ENCODE data around the gene INTS6L. TPM values are rescaled to one million over a fixed set of nuclear protein-coding genes. Genes with fewer than 3 reads are reported as not detected.

The INTS6L gene
- total and polyA plus RNA-seq, 2 of the 8 experiments (the other 6 are each of a cell fraction or from before 2014, with no cell fraction given), result 4.1 to 5.2 TPM

DNA sequence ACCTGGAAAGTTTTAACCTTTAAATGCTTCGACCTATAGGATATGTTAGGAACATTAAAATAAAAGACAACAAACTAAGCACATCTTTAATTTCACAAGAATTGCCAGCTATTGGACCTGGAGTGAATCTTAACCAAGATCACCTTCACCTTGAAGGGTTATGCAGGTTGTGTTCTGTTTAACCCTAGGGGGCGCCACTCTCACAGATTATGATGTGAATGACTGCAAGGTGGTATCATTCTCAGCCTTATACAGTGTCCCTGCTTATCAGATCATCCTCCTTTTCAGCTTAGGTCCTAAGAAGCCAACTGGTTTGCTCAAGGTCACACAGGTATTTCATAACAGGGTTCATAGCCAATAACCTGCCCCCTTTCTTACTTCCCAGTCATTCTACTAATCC is 23.5 kb downstream of the INTS6L start:
- ChIA-PET POLR2A (ENCODE audit: partially characterized antibody) (no interaction called here), CTCF (ENCODE audit: partially characterized antibody) (interaction anchor here (0.6 to 2.0 kb wide), 13 partner anchors 8 to 380 kb away, joined by 3 to 9 read pairs (median 4); no protein-coding TSS in a partner anchor)
- Histone ChIP-seq H3K36me3 (ENCODE audit: control insufficient read depth in 2 of 4, insufficient read depth in 4 of 4, low read length in 3 of 4) (no peaks in the 10 kb centered on the region), H3K4me1 (replicated peaks in 1 of 4; ENCODE audit: control insufficient read depth in 3 of 4, insufficient read depth in 4 of 4, low read length in 3 of 4) (0 out of 7 replicates have a peak, but pooled peaks cover 0 to 3% (median 0%) of the 10 kb centered on the region in 4 experiments), H3K4me2 (ENCODE audit: insufficient read depth in 1 of 2, low read depth in 2 of 2, low read length in 2 of 2) (no peak overlapping the region), H2BK20ac (ENCODE audit: low read length) (no peak overlapping the region), H2BK120ac (replicated peaks; ENCODE audit: low read depth, low read length) (no peak overlapping the region), H3K56ac (replicated peaks; ENCODE audit: insufficient read length, low read depth, low read length) (no peak overlapping the region), H3K14ac (ENCODE audit: insufficient read length) (no peak overlapping the region), H3K27me3 (replicated peaks in 1 of 4; ENCODE audit: control insufficient read depth in 3 of 4, extremely low read depth in 1 of 4, insufficient read depth in 3 of 4, low read length in 3 of 4) (no peaks in the 10 kb centered on the region), H2BK12ac (ENCODE audit: low read depth, low read length) (no peak overlapping the region), H2BK15ac (ENCODE audit: low read length) (no peak overlapping the region), H3K23ac (ENCODE audit: insufficient read length) (no peak overlapping the region), H4K20me1 (replicated peaks in 1 of 2; ENCODE audit: control insufficient read depth in 1 of 2, insufficient read depth in 2 of 2, low read length in 2 of 2) (no peaks in the 10 kb centered on the region), H3K4me3 (ENCODE audit: extremely low read depth in 1 of 4, insufficient read depth in 2 of 4, low read depth in 3 of 4, low read length in 4 of 4) (no peak overlapping the region), H2AK5ac (ENCODE audit: low read depth, low read length) (no peak overlapping the region), H2BK5ac (ENCODE audit: low read depth, low read length) (no peak overlapping the region), H4K8ac (ENCODE audit: extremely low read depth, insufficient read depth, low read length) (no peak overlapping the region), H4K5ac (ENCODE audit: insufficient read length, low read depth, low read length) (no peak overlapping the region), H3K9ac (replicated peaks in 1 of 4; ENCODE audit: extremely low read depth in 1 of 4, low read depth in 3 of 4, low read length in 3 of 4) (no peak overlapping the region), H4K91ac (replicated peaks; ENCODE audit: insufficient read length, low read length) (no peak overlapping the region), H3K4ac (replicated peaks; ENCODE audit: insufficient read length, low read depth, low read length) (no peak overlapping the region), H3K79me1 (ENCODE audit: low read depth, low read length) (no peaks in the 10 kb centered on the region), H3K27ac (ENCODE audit: low read depth, low read length) (no peak overlapping the region), H3K18ac (ENCODE audit: extremely low read depth, low read length) (no peak overlapping the region), H3K9me3 (ENCODE audit: insufficient read depth in 2 of 2, low read depth in 1 of 2, low read length in 1 of 2) (no peaks in the 10 kb centered on the region), H2AFZ (ENCODE audit: low read length) (no peak overlapping the region), H3K79me2 (ENCODE audit: control insufficient read depth in 1 of 2, insufficient read depth in 2 of 2, low read length in 2 of 2) (no peaks in the 10 kb centered on the region), H3K23me2 (ENCODE audit: low read depth, low read length) (no peaks in the 10 kb centered on the region)
- DNase-seq (ENCODE audit: low read depth in 1 of 2, low spot score in 2 of 2), result peak in 1 of 2 experiments; percentile 52
- TF ChIP-seq RAD21 (IDR thresholded peaks at IDR 0.05 in 1 of 2, conservative IDR thresholded peaks at IDR 0.05 in 1 of 2; ENCODE audit: low read depth in 2 of 2, low read length in 2 of 2), result peak; percentile 60 to 66
- TF ChIP-seq USF2 (IDR thresholded peaks at IDR 0.05; ENCODE audit: low read length), result no peak
- TF ChIP-seq, protein P1, sequence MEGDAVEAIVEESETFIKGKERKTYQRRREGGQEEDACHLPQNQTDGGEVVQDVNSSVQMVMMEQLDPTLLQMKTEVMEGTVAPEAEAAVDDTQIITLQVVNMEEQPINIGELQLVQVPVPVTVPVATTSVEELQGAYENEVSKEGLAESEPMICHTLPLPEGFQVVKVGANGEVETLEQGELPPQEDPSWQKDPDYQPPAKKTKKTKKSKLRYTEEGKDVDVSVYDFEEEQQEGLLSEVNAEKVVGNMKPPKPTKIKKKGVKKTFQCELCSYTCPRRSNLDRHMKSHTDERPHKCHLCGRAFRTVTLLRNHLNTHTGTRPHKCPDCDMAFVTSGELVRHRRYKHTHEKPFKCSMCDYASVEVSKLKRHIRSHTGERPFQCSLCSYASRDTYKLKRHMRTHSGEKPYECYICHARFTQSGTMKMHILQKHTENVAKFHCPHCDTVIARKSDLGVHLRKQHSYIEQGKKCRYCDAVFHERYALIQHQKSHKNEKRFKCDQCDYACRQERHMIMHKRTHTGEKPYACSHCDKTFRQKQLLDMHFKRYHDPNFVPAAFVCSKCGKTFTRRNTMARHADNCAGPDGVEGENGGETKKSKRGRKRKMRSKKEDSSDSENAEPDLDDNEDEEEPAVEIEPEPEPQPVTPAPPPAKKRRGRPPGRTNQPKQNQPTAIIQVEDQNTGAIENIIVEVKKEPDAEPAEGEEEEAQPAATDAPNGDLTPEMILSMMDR (IDR thresholded peaks at IDR 0.05; ENCODE audit: control extremely low read depth in 1 of 3, insufficient read depth in 1 of 3, low read depth in 1 of 3, low read length in 3 of 3), result peak in 2 of 3 experiments; percentile 43 to 64; a peak in 3 of 4 replicates
- no peak for TF ChIP-seq RXRA (IDR thresholded peaks at IDR 0.05; ENCODE audit: insufficient read depth, low read depth, low read length)
- FAIRE-seq, result peak; percentile 69
- 5% methylated on average over 2 of the region's 2 CpGs; no CpG with 5 or more reads in 1 of the 2 experiments for WGBS, 2 experiments (ENCODE audit: extremely low coverage in 1 of 2, insufficient coverage in 1 of 2, insufficient read length in 1 of 2, insufficient replicate concordance in 2 of 2, low coverage in 1 of 2, low lambda C conversion rate in 2 of 2, missing lambda C conversion rate in 1 of 2)
